HG03354 (cell line): ENCODE measurements around the gene ARHGEF4.
A peak's percentile ranks its signal among the peaks of the same experiment; 100 is the strongest.
"Not testable (repeated sequence)": the region's sequence is repeated elsewhere in the genome, so short reads cannot be mapped to it uniquely, and the experiment has no call there.

Experiments used
- ATAC-seq: cut with Tn5 transposase; IDR thresholded peaks from one replicate; pipeline ENCODE4 v1.9.1; 2021; ENCODE audit warnings: mild to moderate bottlenecking; ENCODE audit not compliant: unreplicated experiment, poor library complexity, severe bottlenecking

ARHGEF4 gene

GRCh38 chr2:130963849-130964793 lies 127.4 kb downstream of the ARHGEF4 start:
- no peak for ATAC-seq

GRCh38 chr2:130964931-130965330 lies 128.2 kb downstream of the ARHGEF4 start:
- no peak for ATAC-seq

DNA sequence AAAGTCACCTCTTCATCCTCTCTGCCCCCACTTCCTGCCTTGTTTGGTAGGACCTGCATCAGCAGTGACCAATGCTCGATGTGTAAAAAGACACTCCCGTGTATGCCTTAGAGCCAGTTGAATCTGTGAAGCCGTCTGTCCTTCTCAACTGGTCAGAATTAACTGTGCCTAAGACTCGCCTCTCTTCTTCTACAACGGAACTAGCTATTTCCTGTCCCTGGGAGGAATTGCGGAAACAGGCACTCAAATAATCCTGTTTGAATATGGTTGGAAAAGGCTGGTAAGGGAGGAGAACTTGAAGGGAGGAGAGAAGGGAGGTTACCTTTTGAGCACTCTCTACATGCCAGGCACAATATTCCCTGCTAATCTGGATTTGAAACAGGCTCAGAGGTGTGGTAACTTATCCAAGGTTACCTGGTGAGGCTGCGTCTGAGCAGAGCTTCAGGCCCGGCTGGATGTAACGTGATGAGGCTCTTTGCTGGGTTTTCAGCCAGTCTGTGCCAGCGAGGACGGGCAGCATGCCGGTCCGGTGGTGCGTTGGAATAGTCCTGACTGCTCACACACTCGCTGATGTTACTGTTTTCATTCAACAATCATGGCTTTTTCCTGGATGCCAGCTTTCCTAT lies 129.5 kb downstream of the ARHGEF4 start:
- no peak for ATAC-seq

DNA sequence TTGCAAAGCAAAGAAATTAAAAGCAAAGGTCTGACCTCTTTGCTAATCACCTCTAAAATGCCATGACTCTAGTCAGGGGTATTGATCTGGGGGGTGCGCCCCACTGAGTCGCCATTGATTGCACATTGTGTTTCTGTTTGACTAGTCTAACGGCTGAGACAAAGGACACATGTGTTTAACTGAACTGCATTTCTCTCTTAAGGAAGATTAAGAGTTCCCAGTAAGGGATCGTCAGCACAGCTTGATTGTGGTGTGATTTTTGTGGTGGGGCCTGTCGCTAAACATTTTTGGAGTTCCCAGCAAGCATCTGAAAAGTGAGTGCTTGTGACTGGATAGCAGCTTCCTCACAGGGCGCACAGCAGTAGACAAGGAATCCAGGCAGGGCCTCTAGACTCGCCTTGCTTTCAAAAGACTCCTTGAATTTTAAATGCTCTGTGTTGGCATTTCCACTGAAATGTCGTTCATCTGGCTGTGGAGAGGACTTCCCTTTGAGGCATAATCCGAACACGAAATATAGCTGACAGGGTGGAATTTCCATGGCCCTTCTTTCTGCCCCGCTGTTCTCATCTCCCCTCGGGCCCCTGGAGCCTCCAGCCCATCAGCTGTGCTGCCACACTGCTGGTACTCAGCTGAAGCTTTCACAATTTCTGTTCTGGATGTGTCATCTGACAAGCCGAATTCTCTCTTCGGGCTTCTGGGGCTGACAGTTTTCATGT lies 130.2 kb downstream of the ARHGEF4 start:
- no peak for ATAC-seq

DNA sequence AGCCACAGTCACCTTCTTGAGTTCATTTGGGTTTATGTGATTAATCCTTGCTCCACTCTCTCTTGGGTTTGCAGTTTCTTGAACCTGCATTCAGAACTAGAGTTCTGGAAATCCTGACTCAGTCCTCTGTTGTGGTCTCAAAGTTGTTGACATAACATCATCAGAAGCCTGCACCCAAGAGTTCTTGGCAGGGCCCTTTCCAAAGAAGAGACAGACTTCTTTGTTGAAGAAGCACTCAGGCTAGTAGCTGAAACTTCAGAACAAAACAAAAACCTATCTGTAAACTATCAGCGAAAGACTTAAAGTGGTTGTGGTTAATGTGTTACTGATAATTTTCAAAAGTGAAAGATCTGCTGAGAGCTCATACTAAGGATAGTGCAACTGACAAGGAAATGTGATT lies 135.7 kb downstream of the ARHGEF4 start:
- ATAC-seq = peak; percentile 93

- ATAC-seq = no peak
Measured at GRCh38 chr2:130975729-130976128, 139.0 kb downstream of the ARHGEF4 start.

- no peak for ATAC-seq
Measured at GRCh38 chr2:130976591-130977237, 140.0 kb downstream of the ARHGEF4 start.

DNA sequence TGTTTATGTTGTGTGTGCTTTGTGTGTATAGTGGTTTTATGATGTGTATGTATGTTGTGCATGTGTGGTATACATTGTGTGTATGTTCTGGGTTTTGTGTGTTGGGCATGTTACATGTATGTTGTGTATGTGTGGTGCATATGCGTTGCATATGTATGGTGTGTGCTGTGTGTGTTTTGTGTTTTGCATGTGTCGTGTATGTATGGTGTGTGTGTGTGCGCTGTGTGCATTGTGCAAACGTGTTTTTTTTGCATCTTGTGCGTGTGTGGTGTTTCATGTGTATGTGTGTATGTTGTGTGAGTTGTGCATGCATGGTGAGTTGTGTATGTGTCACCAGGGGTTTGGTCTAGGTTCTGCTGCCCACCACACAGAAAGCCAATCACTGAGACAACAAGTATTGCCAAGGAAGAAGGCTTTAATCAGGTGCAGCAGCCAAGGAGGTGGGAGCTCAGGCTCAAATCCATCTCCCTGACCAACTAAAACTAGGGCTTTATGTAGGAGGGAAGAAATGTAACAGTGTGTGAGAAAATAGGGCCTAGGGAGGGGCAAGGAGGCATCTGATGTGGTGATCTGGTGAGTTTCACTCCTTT lies 140.8 kb downstream of the ARHGEF4 start:
- ATAC-seq = no peak

DNA sequence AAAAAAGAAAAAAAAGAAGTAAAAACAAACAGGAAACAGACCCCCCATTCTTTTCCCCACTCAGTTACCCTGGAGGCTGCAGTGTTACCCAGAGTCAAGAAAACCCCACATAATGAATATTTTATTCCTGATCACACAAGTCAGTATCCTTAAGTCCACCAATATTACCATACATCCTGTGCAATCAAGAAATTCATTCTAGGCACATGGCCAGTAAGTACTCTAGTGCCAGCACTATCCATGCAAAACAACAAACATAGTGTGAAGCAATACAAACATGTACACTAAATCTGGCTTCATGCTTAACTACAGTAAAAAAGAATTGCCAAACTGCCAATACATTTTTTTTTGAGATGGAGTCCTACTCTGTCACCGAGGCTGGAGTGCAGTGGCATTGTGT lies 145.0 kb downstream of the ARHGEF4 start:
- ATAC-seq = no peak

DNA sequence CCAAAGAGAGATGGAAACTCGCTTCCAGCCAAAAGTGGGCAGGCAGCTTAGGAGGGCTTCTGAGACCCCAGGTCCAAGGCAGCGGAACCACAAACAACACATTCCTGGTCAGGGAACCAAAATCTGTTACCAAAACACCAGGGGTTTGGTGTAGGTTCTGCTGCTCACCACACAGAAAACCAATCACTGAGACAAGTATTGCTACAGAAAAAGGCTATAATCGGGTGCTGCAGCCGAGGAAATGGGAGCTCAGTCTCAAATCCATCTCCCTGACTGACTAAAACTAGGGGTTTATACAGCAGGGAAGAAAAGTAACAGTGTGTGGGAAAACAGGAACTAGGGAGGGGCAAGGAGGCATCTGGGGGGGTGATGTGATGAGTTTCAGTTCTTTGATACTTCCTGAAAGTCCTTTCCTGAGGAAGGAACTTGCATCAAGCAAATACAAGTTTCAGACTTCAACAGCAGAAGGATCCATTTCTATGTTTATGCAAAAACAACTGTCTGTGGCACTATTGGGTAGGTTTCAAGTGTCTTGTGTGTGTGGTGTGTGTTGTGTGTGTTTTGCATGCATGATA lies 148.6 kb downstream of the ARHGEF4 start:
- ATAC-seq = no peak

DNA sequence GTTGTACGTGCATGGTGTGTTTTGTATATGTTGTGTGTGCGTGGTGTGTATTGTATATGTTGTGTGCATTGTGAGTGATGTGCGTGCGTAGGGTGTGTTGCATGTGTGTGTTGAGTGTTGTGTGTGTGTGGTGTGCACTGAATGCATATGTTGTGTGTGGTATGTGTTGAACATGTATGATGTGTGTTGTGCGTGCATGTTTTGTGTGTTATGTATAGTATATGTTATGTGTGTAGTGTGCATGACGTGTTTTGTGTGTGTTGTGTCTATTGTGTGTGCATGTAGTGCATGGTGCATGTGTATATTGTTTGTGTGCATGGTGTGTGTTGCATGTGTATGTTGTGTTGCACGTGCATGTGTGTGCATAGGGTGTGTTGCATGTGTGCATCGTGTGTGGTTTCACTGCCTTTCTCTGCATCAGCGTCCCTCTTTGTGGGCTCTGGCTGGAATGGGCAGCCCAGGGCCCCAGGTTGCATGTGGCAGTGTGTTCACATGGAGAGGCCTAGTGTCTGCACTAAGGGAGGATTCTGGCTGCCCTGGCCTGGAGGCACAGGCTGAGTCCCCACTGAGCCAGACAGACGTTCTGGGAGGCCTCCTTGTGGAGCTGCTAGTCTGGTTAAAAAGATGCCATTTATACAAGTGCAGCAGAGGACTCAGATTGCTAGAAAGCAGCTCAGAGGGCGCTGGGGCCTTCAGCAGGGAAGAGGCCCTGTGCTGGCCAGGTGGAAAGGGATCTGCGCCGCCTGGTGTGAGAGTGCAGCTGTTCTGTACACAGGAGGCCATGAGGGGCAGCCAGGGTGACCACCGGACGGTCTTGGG lies 149.3 kb downstream of the ARHGEF4 start:
- no peak for ATAC-seq

DNA sequence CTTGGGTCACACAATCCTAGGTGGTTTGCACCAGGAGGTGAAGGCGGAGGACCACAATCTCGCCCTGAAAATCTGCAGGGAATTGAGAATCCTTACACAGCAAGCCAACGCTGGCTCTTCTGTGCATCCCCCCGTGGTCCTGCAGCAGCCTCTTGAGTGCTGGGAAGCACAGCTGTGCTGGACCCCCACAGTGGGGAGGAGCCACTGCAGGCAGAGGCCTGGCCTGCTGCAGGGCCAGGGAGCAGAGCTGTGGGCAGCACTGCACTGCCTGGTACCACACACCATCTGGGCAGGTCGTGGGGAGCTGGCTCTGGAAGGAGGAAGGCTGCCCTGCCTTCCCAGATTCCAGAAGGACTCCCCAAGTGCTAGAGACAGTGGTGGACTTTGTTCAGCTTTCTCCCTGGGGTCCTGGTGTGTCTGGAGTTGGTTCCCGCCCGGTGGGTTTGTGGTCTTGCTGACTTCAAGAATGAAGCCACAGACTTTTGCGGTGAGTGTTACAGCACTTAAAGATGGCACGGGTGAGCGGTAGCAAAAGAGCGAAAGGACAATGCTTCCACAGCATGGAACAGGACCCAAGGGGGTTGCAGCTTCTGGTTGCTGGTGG lies 150.3 kb downstream of the ARHGEF4 start:
- no peak for ATAC-seq

DNA sequence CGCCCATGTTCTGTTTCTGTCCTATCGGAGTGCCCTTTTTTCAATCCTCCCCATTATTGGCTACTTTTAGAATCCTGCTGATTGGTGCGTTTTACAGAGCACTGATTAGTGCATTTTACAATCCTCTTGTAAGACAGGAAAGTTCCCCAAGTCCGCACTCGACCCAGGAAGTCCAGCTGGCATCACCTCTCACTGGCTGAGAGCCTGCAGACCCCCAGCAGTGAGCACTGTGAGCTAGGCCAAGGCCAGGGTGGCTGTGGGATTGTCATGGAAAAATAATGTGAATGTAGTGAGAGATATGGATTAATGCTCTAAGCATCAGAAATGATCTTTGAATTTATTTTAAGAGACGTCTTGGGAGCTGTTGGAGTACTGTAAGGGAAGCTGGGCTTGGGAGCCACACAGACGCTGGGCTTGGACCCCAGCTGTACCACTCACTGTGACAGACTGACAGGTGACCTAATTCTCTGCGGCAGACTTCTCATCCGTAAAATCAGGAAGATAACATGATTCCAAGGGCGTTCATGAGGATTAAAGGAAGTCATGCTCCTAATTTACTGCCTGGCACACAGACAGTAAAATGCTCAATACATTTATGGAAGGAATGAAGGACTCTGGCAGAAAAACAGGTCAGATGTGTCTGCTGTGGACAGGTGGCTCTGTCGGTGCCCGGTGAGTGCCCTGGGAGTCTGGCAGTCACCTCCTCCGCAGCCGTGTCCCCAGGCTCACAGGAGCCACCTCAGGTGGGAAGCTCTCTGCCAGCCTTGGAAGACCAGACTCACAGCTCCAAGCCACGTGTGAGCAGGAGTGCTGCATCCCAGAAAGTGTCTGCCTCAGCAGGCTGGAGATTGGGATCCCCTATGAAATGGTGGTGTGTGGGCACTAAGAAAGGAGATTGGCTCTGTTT lies 151.1 kb downstream of the ARHGEF4 start:
- no peak for ATAC-seq

- not testable (repeated sequence) for ATAC-seq
Measured at GRCh38 chr2:130991446-130991845, 154.7 kb downstream of the ARHGEF4 start.

DNA sequence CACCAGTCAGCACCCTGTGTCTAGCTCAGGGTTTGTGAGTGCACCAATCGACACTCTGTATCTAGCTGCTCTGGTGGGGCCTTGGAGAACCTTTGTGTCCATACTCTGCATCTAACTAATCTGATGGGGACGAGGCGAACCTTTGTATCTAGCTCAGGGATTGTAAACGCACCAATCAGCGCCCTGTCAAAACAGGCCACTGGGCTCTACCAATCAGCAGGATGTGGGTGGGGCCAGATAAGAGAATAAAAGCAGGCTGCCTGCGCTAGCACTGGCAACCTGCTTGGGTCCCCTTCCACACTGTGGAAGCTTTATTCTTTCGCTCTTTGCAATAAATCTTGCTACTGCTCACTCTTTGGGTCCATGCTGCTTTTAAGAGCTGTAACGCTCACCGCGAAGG lies 155.3 kb downstream of the ARHGEF4 start:
- ATAC-seq = not testable (repeated sequence)

- ATAC-seq = no peak
Measured at GRCh38 chr2:130996691-130997090, 160.0 kb downstream of the ARHGEF4 start.

DNA sequence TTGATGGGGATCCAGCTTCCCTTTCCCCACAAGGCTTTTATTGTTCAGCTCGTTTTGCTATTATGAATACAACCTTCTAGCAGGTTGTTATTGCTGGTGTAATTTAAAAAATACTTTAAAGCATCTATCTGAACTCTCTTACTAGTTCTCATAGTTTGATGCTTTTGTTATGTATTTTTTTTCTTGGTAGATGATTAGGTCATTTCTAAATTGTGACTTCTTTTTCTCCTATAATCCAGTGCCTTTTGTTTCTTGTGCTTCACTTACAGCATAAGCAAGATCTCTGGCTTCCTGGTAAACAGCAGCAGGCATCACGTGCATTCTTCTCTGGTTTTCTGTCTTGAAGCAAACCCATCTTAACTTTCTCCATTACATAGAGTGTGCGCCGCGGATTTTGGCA lies 160.5 kb downstream of the ARHGEF4 start:
- ATAC-seq = no peak
